Measurements from ENCODE around the gene ERN2. TPM values are rescaled to one million over a fixed set of nuclear protein-coding genes. Genes with fewer than 3 reads are reported as not detected.

ERN2 gene
- total RNA-seq, 4 donors from 2014 or later = 70.1 to 149 (median 92.3) TPM

- no peaks in the 10 kb centered on the region for H3K27me3 ChIP-seq
- H3K4me1 ChIP-seq = peaks cover 0 to 26% (median 6%) of the 10 kb centered on the region in 4 donors
- no peaks in the 10 kb centered on the region for H3K9me3 ChIP-seq
- H3K27ac ChIP-seq = no peak overlapping the region
- no peak for DNase-seq
- peak overlapping the region in 1 of 4 donors; percentile 80 for H3K4me3 ChIP-seq
- TF ChIP-seq CTCF (IDR thresholded peaks at IDR 0.05) = no peak
- no peak for TF ChIP-seq POLR2A (IDR thresholded peaks at IDR 0.05)
- H3K36me3 ChIP-seq = peaks cover 0 to 24% (median 0%) of the 10 kb centered on the region in 3 donors
Observed at GRCh38 chr16:23679986-23680336, 33.1 kb downstream of the ERN2 start.

- H3K4me3 ChIP-seq = peak overlapping the region; percentile 40 to 80 (median 54)
- TF ChIP-seq POLR2A (IDR thresholded peaks at IDR 0.05) = no peak
- H3K36me3 ChIP-seq = peaks cover 0 to 21% (median 0%) of the 10 kb centered on the region in 3 donors
- H3K27me3 ChIP-seq = no peaks in the 10 kb centered on the region
- no peak overlapping the region for H3K27ac ChIP-seq
- H3K9me3 ChIP-seq = no peaks in the 10 kb centered on the region
- peaks cover 0 to 26% (median 6%) of the 10 kb centered on the region in 4 donors for H3K4me1 ChIP-seq
- peak in 2 of 3 donors; percentile 51 to 64 for DNase-seq
Observed at GRCh38 chr16:23679274-23679985, 33.6 kb downstream of the ERN2 start.

DNA sequence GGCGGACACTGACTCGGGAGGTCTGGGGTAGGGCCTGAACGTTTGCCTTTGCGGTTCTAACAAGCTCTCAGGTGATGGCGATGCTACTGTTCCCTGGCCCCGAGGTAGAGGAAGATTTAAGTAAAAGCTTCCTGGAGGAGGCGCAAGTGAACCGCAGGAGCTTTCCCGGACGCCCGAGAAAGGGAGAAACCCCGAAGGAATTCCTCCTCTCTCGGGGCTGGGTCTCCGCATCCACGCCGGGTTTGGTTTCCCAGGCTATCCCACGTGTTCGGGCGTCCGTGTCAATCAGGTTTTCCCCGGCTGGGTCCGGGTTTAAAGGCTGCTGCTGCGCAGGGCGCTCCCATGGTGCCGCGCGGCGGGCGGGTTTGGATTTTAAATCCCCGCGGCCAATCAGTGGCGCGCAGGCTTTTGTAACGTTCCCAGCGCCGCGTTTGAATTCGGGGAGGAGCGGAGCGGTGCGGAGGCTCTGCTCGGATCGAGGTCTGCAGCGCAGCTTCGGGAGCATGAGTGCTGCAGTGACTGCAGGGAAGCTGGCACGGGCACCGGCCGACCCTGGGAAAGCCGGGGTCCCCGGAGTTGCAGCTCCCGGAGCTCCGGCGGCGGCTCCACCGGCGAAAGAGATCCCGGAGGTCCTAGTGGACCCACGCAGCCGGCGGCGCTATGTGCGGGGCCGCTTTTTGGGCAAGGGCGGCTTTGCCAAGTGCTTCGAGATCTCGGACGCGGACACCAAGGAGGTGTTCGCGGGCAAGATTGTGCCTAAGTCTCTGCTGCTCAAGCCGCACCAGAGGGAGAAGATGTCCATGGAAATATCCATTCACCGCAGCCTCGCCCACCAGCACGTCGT lies 34.4 kb downstream of the ERN2 start, which contains the start of gene PLK1:
PLK1 (plus strand) TSS at position 460 of the 844 bp plus-strand sequence; CDS start at position 504, 44 bp downstream.
- Histone ChIP-seq H3K27ac (no peak within 1 kb of the TSS), H3K9me3 (no peaks in the 10 kb centered on the region), H3K4me3 (peak within 1 kb of the TSS; percentile 40 to 80 (median 54)), H3K36me3 (peaks cover 0 to 15% (median 0%) of the 10 kb centered on the region in 3 donors), H3K4me1 (peaks cover 0 to 26% (median 6%) of the 10 kb centered on the region in 4 donors), H3K27me3 (no peaks in the 10 kb centered on the region)
- TF ChIP-seq CTCF (IDR thresholded peaks at IDR 0.05) (peak in 4 of 6 experiments; percentile 10 to 40 (median 30)), POLR2A (IDR thresholded peaks at IDR 0.05) (no peak)
- DNase-seq = peak; percentile 62 to 89 (median 87)

GRCh38 chr16:23676924-23677480 lies 36.0 kb downstream of the ERN2 start:
- Histone ChIP-seq H3K4me1 (peaks cover 0 to 26% (median 6%) of the 10 kb centered on the region in 4 donors), H3K4me3 (no peak overlapping the region), H3K27ac (no peak overlapping the region), H3K36me3 (peaks cover 0 to 11% (median 0%) of the 10 kb centered on the region in 3 donors), H3K9me3 (no peaks in the 10 kb centered on the region), H3K27me3 (no peaks in the 10 kb centered on the region)
- peak in 1 of 3 donors; percentile 49 for DNase-seq
- TF ChIP-seq CTCF (IDR thresholded peaks at IDR 0.05) (no peak), POLR2A (IDR thresholded peaks at IDR 0.05) (no peak)

DNA sequence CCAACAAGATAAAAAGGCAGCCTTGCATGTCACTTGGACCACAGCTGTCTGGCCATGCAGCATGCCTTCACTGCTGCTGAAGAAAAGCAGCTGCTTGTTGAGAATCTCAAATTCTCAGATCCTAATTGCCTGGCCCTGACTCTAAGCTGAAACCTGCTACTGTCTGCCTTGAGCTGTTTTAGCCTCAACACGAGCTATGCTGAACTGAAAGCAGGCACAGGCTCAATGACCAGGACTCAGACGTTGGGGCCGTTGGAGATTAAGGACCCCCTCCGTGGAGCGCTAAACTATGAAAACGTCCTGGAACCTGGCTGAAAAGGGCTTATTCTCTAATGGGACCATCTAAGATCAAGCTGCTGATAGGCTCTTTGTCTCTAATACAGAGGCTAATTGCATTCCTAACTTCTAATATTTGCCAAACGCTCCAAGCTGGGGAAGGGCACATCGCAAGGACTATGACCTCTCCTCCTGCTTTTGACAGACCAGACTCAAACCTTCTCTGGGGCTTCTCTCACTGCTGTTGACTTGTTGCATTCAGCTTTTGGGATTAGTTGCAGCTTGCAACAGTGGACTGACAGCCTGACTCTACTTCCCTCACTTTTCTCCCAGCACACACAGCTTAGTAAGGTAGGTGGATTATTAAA lies 38.9 kb downstream of the ERN2 start:
- TF ChIP-seq CTCF (IDR thresholded peaks at IDR 0.05) (no peak), POLR2A (IDR thresholded peaks at IDR 0.05) (no peak)
- H3K4me1 ChIP-seq = peaks cover 0 to 16% (median 4%) of the 10 kb centered on the region in 4 donors
- no peak overlapping the region for H3K27ac ChIP-seq
- peaks cover 0 to 19% (median 0%) of the 10 kb centered on the region in 3 donors for H3K36me3 ChIP-seq
- no peaks in the 10 kb centered on the region for H3K9me3 ChIP-seq
- DNase-seq = no peak
- no peaks in the 10 kb centered on the region for H3K27me3 ChIP-seq
- no peak overlapping the region for H3K4me3 ChIP-seq

All from Peyer's patch (tissue), 4 donors.